A673 (cell line): ENCODE results near the gene TMEM147. TPM values are rescaled to one million over a fixed set of nuclear protein-coding genes. Genes with fewer than 3 reads are reported as not detected.

ENCODE experiments used
- BruUV-seq: library from RNA; stranded (reverse); fragments of 400-500 nt; replicated peaks from 2 replicates; lab custom pipeline; 2021; lab: Mats Ljungman, UMichigan
- CTCF ChIA-PET: fragments of 300-600 bp; sonication (Branson Sonifier 250); formaldehyde crosslinking; loops from one replicate; lab custom pipeline; 2022; ENCODE audit warnings: antibody characterized with exemption; lab: Charles Lee
- POLR2A ChIA-PET: fragments of 300-600 bp; sonication (Branson Sonifier 250); formaldehyde crosslinking; loops from one replicate; lab custom pipeline; 2022; ENCODE audit warnings: antibody characterized with exemption; ENCODE audit not compliant: low non-redundant PET; lab: Charles Lee
- DNase-seq: peaks from one replicate; pipeline ENCODE4 v3.0.0-alpha.2; 2015; ENCODE audit warnings: low spot score
- H3K27ac ChIP-seq: fragments of 200-600 bp; sonication (generic); 2 replicates; pipeline ENCODE4 v1.5.1; 2016; ENCODE audit warnings: mixed run types, low read depth, mild to moderate bottlenecking, mixed read lengths, antibody characterized with exemption, low read length; ENCODE audit not compliant: poor library complexity, severe bottlenecking
- H3K27me3 ChIP-seq: fragments of 200-600 bp; sonication (generic); replicated peaks from 2 replicates; pipeline ENCODE4 v1.6.1; 2017; ENCODE audit warnings: mixed run types, low read depth, mild to moderate bottlenecking, mixed read lengths, antibody characterized with exemption, low read length; ENCODE audit not compliant: insufficient read depth, poor library complexity
- H3K36me3 ChIP-seq: fragments of 200-600 bp; sonication (generic); 2 replicates; pipeline ENCODE4 v1.6.1; 2016; ENCODE audit warnings: mixed run types, mild to moderate bottlenecking, mixed read lengths, antibody characterized with exemption, low read length; ENCODE audit not compliant: insufficient read depth, poor library complexity, severe bottlenecking
- H3K4me1 ChIP-seq: fragments of 200-600 bp; sonication (generic); 2 replicates; pipeline ENCODE4 v1.6.1; 2017; ENCODE audit warnings: mixed run types, mild to moderate bottlenecking, mixed read lengths, antibody characterized with exemption, low read length; ENCODE audit not compliant: insufficient read depth, poor library complexity, severe bottlenecking
- H3K4me3 ChIP-seq: fragments of 200-600 bp; sonication (generic); 2 replicates; pipeline ENCODE4 v1.5.1; 2016; ENCODE audit warnings: low read depth, mixed run types, mild to moderate bottlenecking, mixed read lengths, low read length; ENCODE audit not compliant: poor library complexity, severe bottlenecking
- H3K9me3 ChIP-seq: fragments of 200-600 bp; sonication (generic); 2 replicates; pipeline ENCODE4 v1.6.1; 2016; ENCODE audit warnings: mixed run types, low read depth, mild to moderate bottlenecking, mixed read lengths, antibody characterized with exemption, low read length; ENCODE audit not compliant: poor library complexity, severe bottlenecking
- CTCF ChIP-seq: fragments of 300-800, 200-600 bp; sonication (generic); conservative IDR thresholded peaks from 2 replicates; pipeline ENCODE4 v1.5.1; 2017; ENCODE audit warnings: low read depth, mild to moderate bottlenecking, antibody characterized with exemption, low read length, moderate library complexity, mixed read lengths
- EZH2 ChIP-seq: fragments of 200-600 bp; sonication (generic); IDR thresholded peaks from 2 replicates; pipeline ENCODE4 v1.6.1; 2017; ENCODE audit warnings: borderline replicate concordance, low read depth, mild to moderate bottlenecking, mixed read lengths, antibody characterized with exemption, low read length; ENCODE audit not compliant: poor library complexity, severe bottlenecking
- intact Hi-C: fragments of 100-400 bp; cut with micrococcal nuclease; formaldehyde crosslinking; loops from one replicate; pipeline ENCODE4 v1.10.0; 2022; ENCODE audit not compliant: unreplicated experiment
- total RNA-seq: library from RNA; stranded (reverse); gene quantifications from 2 replicates; pipeline ENCODE4 v1.2.3, GENCODE V29; 2021

Gene TMEM147
- total RNA-seq, 1 experiment from 2014 or later, result 115 TPM

- Histone ChIP-seq H3K9me3 (no peaks in the 10 kb centered on the region), H3K4me1 (no peaks in the 10 kb centered on the region), H3K4me3 (no peak overlapping the region), H3K27me3 (peaks cover 11% of the 10 kb centered on the region), H3K27ac (no peak overlapping the region), H3K36me3 (no peaks in the 10 kb centered on the region)
- TF ChIP-seq CTCF, result no peak
- no peak for TF ChIP-seq EZH2
- intact Hi-C loops, result no loop called here
- BruUV-seq, result no TSS peak
- POLR2A ChIA-PET, result no interaction called here
- CTCF ChIA-PET, result no interaction called here
- DNase-seq, result no peak
Observed at GRCh38 chr19:35498984-35499527, 46.4 kb upstream of the TMEM147 start.

GRCh38 chr19:35500611-35501010 lies 44.8 kb upstream of the TMEM147 start:
- BruUV-seq, result no TSS peak

DNA sequence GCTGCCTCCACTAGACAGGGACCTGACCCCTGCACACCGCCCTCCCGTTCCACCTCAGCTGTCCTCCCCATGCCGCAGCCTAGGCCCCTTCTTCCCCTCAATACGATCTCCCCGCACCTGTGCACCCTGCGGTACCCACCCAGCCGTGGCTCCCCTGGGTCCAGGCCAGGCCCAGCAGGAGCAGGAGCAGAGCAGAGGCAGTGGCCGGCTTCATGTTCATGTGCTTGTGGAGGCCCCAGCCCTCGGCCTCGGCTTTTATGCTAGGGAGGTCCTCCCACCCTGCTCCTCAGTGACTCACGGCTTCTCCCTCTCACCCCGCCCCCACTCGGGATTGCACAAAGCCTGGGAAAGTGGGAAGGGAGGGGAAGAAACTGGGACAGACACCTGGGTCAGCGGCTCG lies 43.7 kb upstream of the TMEM147 start:
- ChIA-PET POLR2A (no interaction called here), CTCF (no interaction called here)
- Histone ChIP-seq H3K9me3 (no peaks in the 10 kb centered on the region), H3K36me3 (no peaks in the 10 kb centered on the region), H3K4me1 (no peaks in the 10 kb centered on the region), H3K27ac (no peak overlapping the region), H3K27me3 (peaks cover 37% of the 10 kb centered on the region), H3K4me3 (no peak overlapping the region)
- TF ChIP-seq EZH2 (no peak), CTCF (no peak)
- intact Hi-C loops, result no loop called here
- DNase-seq, result no peak
- BruUV-seq, result no TSS peak

More at GRCh38 chr19:35500611-35501010, 44.8 kb upstream of the TMEM147 start:
- H3K27ac ChIP-seq, result no peak overlapping the region
- no peaks in the 10 kb centered on the region for H3K4me1 ChIP-seq
- TF ChIP-seq CTCF, result no peak
- no peak for TF ChIP-seq EZH2
- no peak overlapping the region for H3K4me3 ChIP-seq
- H3K27me3 ChIP-seq, result peaks cover 26% of the 10 kb centered on the region
- DNase-seq, result no peak
- H3K9me3 ChIP-seq, result no peaks in the 10 kb centered on the region
- no peaks in the 10 kb centered on the region for H3K36me3 ChIP-seq
- intact Hi-C loops, result no loop called here
- ChIA-PET POLR2A (no interaction called here), CTCF (no interaction called here)
